ENCODE results near the gene FAM13A. TPM values are rescaled to one million over a fixed set of nuclear protein-coding genes. Genes with fewer than 3 reads are reported as not detected.

The FAM13A gene
- total and polyA plus RNA-seq, 10 of the 15 experiments (the other 5 are each of a cell fraction or from before 2014, with no cell fraction given), result 0.05 to 1.8 (median 0.27) TPM; not detected in 1

DNA sequence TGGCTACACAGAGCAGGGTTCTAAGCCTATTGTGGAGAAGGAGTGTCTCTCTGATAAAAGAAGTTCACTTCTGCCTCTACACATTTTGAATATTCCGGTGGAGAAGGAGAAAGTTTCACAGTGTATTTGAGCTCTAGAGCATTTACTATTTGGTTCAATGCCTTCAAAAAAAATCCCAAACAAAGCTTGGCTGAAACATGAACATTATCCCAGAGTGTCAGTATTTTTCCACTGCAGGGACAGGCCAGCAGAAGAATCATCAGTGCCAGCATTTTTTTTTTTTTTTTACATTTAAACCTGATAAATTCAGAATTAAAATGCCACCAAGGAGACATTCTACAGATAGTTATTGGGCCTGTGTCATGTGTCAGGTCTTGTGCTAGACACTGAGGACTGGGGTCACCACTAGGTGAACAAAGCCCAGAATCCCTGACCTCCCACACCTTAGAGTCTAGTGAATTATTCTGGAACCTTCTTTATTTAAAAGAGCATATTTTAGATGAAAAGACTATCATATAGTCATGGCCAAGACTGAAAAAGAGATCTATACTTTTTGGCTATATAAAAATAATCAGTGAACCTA lies 311.3 kb downstream of the FAM13A start:
- CTCF ChIA-PET, result no interaction called here
- POLR2A ChIA-PET, result interaction anchor here (0.7 kb wide), 1 partner anchor 677 kb away, joined by 4 read pairs; no protein-coding TSS in a partner anchor

More for the DNA sequence above, 311.3 kb downstream of the FAM13A start:
- in situ Hi-C loops (cut with MboI) (no loop called here), intact Hi-C loops (cut with micrococcal nuclease; ENCODE audit: unreplicated experiment) (no loop called here)
- ChIA-PET SMC1A (ENCODE audit: uncharacterized antibody, unreplicated experiment) (interaction anchor here (1.3 kb wide), 1 partner anchor 75 kb away, joined by 3 read pairs; no protein-coding TSS in a partner anchor), RAD21 (ENCODE audit: unreplicated experiment) (interaction anchor here (0.6 kb wide), 1 partner anchor 752 kb away, joined by 4 read pairs; no protein-coding TSS in a partner anchor)
- no TSS peak for BruUV-seq (replicated peaks)
- Histone ChIP-seq H3K27me3 (replicated peaks in 1 of 2; ENCODE audit: control insufficient read depth in 2 of 2, insufficient read depth in 2 of 2, low read length in 1 of 2) (no peaks in the 10 kb centered on the region), H4K20me1 (ENCODE audit: control insufficient read depth, insufficient read depth) (no peaks in the 10 kb centered on the region), H3K36me3 (ENCODE audit: control insufficient read depth in 2 of 2, insufficient read depth in 2 of 2, low read length in 1 of 2) (no peaks in the 10 kb centered on the region), H3K9me3 (replicated peaks; ENCODE audit: control insufficient read depth, insufficient read depth, low read length) (no peaks in the 10 kb centered on the region), H3K79me2 (ENCODE audit: control insufficient read depth, insufficient read depth, low read length) (no peaks in the 10 kb centered on the region), H3K4me1 (ENCODE audit: control insufficient read depth, insufficient read depth, low read length) (no peaks in the 10 kb centered on the region), H3K4me2 (ENCODE audit: control insufficient read depth, insufficient read depth) (no peak overlapping the region), H3K27ac (ENCODE audit: control insufficient read depth, insufficient read depth) (no peak overlapping the region), H3K9ac (ENCODE audit: control insufficient read depth, insufficient read depth, low read length) (no peak overlapping the region), H2AFZ (ENCODE audit: control insufficient read depth, low read depth, low read length) (no peak overlapping the region), H3K4me3 (no peak overlapping the region)
- TF ChIP-seq SMAD5 (IDR thresholded peaks at IDR 0.05; ENCODE audit: low read depth), result no peak
- TF ChIP-seq CHD1 (IDR thresholded peaks at IDR 0.05; ENCODE audit: low read depth, low read length), result no peak
- TF ChIP-seq NFYA (IDR thresholded peaks at IDR 0.05; ENCODE audit: borderline replicate concordance, low read depth, low read length), result no peak
- TF ChIP-seq, protein P1, sequence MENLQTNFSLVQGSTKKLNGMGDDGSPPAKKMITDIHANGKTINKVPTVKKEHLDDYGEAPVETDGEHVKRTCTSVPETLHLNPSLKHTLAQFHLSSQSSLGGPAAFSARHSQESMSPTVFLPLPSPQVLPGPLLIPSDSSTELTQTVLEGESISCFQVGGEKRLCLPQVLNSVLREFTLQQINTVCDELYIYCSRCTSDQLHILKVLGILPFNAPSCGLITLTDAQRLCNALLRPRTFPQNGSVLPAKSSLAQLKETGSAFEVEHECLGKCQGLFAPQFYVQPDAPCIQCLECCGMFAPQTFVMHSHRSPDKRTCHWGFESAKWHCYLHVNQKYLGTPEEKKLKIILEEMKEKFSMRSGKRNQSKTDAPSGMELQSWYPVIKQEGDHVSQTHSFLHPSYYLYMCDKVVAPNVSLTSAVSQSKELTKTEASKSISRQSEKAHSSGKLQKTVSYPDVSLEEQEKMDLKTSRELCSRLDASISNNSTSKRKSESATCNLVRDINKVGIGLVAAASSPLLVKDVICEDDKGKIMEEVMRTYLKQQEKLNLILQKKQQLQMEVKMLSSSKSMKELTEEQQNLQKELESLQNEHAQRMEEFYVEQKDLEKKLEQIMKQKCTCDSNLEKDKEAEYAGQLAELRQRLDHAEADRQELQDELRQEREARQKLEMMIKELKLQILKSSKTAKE (IDR thresholded peaks at IDR 0.05; ENCODE audit: low read depth, poor library complexity, severe bottlenecking), result no peak
- TF ChIP-seq ESRRA (IDR thresholded peaks at IDR 0.05; ENCODE audit: low read length), result no peak
- TF ChIP-seq, protein P2, sequence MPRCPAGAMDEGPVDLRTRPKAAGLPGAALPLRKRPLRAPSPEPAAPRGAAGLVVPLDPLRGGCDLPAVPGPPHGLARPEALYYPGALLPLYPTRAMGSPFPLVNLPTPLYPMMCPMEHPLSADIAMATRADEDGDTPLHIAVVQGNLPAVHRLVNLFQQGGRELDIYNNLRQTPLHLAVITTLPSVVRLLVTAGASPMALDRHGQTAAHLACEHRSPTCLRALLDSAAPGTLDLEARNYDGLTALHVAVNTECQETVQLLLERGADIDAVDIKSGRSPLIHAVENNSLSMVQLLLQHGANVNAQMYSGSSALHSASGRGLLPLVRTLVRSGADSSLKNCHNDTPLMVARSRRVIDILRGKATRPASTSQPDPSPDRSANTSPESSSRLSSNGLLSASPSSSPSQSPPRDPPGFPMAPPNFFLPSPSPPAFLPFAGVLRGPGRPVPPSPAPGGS (IDR thresholded peaks at IDR 0.05; ENCODE audit: borderline replicate concordance, insufficient read depth, low read depth, low read length, poor library complexity, severe bottlenecking), result no peak
- TF ChIP-seq HDAC6 (IDR thresholded peaks at IDR 0.05; ENCODE audit: unreplicated experiment), result no peak
- TF ChIP-seq SREBF2 (IDR thresholded peaks at IDR 0.05; ENCODE audit: low read length), result no peak
- WGBS (ENCODE audit: insufficient coverage, insufficient replicate concordance, low lambda C conversion rate, missing lambda C conversion rate), result 95% methylated on average over 1 of the region's 1 CpG
- DNase-seq (ENCODE audit: low read depth, low spot score), result no peak
- no peak for ATAC-seq
- no peak for FAIRE-seq

Measured in GM12878 (cell line).